Panc1 (cell line): ENCODE data around the gene RDH13. TPM values are rescaled to one million over a fixed set of nuclear protein-coding genes. Genes with fewer than 3 reads are reported as not detected.

Source experiments
- ATAC-seq: fragments of 200-7000 bp; cut with Tn5 transposase; 2 replicates; pipeline ENCODE4 v1.9.1; 2020; ENCODE audit warnings: mild to moderate bottlenecking, moderate library complexity
- BruUV-seq: library from RNA; stranded (reverse); fragments of 400-500 nt; replicated peaks from 2 replicates; lab custom pipeline; 2021; lab: Mats Ljungman, UMichigan
- CTCF ChIA-PET: fragments of 300-600 bp; sonication (Branson Sonifier 250); formaldehyde crosslinking; loops from one replicate; lab custom pipeline; 2022; ENCODE audit warnings: antibody characterized with exemption; lab: Charles Lee
- POLR2A ChIA-PET: fragments of 300-600 bp; sonication (Branson Sonifier 250); formaldehyde crosslinking; loops from one replicate; lab custom pipeline; 2022; ENCODE audit warnings: antibody characterized with exemption; lab: Charles Lee
- DNase-seq: peaks from one replicate; pipeline ENCODE4 v3.0.0-alpha.2; 2010; ENCODE audit warnings: low read depth, low spot score
- H3K27ac ChIP-seq: 2 replicates; pipeline ENCODE4 v1.5.1; 2011; ENCODE audit warnings: mild to moderate bottlenecking, low read length, inconsistent platforms
- H3K27me3 ChIP-seq: fragments of 200-500 bp; sonication (Bioruptor generic); 2 replicates; pipeline ENCODE4 v1.6.0; 2014; ENCODE audit warnings: low read length, inconsistent platforms; ENCODE audit not compliant: control insufficient read depth, insufficient read depth
- H3K36me3 ChIP-seq: fragments of 200-500 bp; sonication (Bioruptor generic); 2 replicates; pipeline ENCODE4 v1.5.1; 2014; ENCODE audit warnings: inconsistent platforms, mild to moderate bottlenecking, low read length, moderate library complexity; ENCODE audit not compliant: control insufficient read depth, insufficient read depth
- H3K4me1 ChIP-seq: 2 replicates; pipeline ENCODE4 v1.5.1; 2011; ENCODE audit warnings: inconsistent platforms, mild to moderate bottlenecking, low read length, moderate library complexity; ENCODE audit not compliant: control insufficient read depth, insufficient read depth
- H3K4me3 ChIP-seq, 2 experiments: 2 replicates each; pipeline ENCODE4 v1.5.1; 2011 to 2012; ENCODE audit warnings: low read depth in 2 of 2, low read length in 2 of 2, mild to moderate bottlenecking in 2 of 2, inconsistent platforms in 1 of 2, moderate library complexity in 1 of 2
- H3K9me3 ChIP-seq: fragments of 200-500 bp; sonication (Bioruptor generic); 2 replicates; pipeline ENCODE4 v1.5.1; 2014; ENCODE audit warnings: low read depth, mild to moderate bottlenecking, inconsistent platforms, low read length, moderate library complexity; ENCODE audit not compliant: control insufficient read depth, insufficient read depth
- POLR2AphosphoS5 ChIP-seq: IDR thresholded peaks from 2 replicates; pipeline ENCODE4 v1.6.1; 2012; ENCODE audit warnings: mild to moderate bottlenecking, low read depth, low read length, moderate library complexity
- SIN3A ChIP-seq: IDR thresholded peaks from 2 replicates; pipeline ENCODE4 v1.6.1; 2012; ENCODE audit warnings: low read depth, mild to moderate bottlenecking, low read length, moderate library complexity, borderline replicate concordance; ENCODE audit not compliant: insufficient read depth
- TCF7L2 ChIP-seq: IDR thresholded peaks from 2 replicates; pipeline ENCODE4 v1.6.1; 2011; ENCODE audit warnings: mild to moderate bottlenecking, low read depth, low read length, inconsistent platforms
- in situ Hi-C: cut with HindIII; loops from 2 replicates; pipeline ENCODE4 v1.10.0; 2016; ENCODE audit warnings: low sequenced_read_pairs, low pct_unique_long_range_greater_than_20kb
- intact Hi-C: fragments of 100-400 bp; cut with micrococcal nuclease; formaldehyde crosslinking; loops from one replicate; pipeline ENCODE4 v1.10.0; 2022; ENCODE audit not compliant: unreplicated experiment
- total RNA-seq: library from RNA; stranded (reverse); gene quantifications from one replicate; pipeline ENCODE4 v1.2.1, GENCODE V29; 2021; ENCODE audit not compliant: unreplicated experiment
- TF ChIP-seq, protein P1 (sequence below), 2 experiments: IDR thresholded peaks; 2 replicates each; pipeline ENCODE4 v1.6.1; 2011 to 2012; ENCODE audit warnings: low read depth in 2 of 2, control low read depth in 1 of 2, low read length in 1 of 2, mild to moderate bottlenecking in 1 of 2, moderate library complexity in 1 of 2; ENCODE audit not compliant: insufficient read depth in 1 of 2
- TF ChIP-seq, protein P2 (sequence below): fragments of 450-650 bp; IDR thresholded peaks from 2 replicates; pipeline ENCODE4 v1.5.1; 2017; ENCODE audit warnings: mild to moderate bottlenecking

RDH13 gene
- total RNA-seq, 1 experiment from 2014 or later = 37.8 TPM

DNA sequence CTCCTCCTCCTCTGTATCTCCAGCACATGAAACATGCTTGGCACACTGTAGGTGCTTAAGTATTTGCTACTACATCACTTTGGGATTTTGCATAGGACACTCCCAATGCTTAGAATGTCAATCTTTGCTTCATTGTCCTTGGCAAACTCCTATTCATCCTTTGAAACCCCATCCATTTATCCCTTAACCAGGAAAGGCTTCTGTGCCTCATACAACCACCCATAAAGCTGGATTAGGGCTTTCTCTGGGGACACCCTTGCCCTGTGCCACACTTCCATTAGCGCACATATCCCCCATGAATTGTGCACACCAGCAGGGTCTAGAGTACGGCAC is 6.9 kb upstream of the RDH13 start:
- TF ChIP-seq, protein P1, sequence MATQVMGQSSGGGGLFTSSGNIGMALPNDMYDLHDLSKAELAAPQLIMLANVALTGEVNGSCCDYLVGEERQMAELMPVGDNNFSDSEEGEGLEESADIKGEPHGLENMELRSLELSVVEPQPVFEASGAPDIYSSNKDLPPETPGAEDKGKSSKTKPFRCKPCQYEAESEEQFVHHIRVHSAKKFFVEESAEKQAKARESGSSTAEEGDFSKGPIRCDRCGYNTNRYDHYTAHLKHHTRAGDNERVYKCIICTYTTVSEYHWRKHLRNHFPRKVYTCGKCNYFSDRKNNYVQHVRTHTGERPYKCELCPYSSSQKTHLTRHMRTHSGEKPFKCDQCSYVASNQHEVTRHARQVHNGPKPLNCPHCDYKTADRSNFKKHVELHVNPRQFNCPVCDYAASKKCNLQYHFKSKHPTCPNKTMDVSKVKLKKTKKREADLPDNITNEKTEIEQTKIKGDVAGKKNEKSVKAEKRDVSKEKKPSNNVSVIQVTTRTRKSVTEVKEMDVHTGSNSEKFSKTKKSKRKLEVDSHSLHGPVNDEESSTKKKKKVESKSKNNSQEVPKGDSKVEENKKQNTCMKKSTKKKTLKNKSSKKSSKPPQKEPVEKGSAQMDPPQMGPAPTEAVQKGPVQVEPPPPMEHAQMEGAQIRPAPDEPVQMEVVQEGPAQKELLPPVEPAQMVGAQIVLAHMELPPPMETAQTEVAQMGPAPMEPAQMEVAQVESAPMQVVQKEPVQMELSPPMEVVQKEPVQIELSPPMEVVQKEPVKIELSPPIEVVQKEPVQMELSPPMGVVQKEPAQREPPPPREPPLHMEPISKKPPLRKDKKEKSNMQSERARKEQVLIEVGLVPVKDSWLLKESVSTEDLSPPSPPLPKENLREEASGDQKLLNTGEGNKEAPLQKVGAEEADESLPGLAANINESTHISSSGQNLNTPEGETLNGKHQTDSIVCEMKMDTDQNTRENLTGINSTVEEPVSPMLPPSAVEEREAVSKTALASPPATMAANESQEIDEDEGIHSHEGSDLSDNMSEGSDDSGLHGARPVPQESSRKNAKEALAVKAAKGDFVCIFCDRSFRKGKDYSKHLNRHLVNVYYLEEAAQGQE (IDR thresholded peaks at IDR 0.05; ENCODE audit: insufficient read depth in 1 of 2, low read depth in 2 of 2, low read length in 1 of 2) = no peak
- TF ChIP-seq POLR2AphosphoS5 (no peak), TCF7L2 (no peak), SIN3A (no peak)
- TF ChIP-seq, protein P2, sequence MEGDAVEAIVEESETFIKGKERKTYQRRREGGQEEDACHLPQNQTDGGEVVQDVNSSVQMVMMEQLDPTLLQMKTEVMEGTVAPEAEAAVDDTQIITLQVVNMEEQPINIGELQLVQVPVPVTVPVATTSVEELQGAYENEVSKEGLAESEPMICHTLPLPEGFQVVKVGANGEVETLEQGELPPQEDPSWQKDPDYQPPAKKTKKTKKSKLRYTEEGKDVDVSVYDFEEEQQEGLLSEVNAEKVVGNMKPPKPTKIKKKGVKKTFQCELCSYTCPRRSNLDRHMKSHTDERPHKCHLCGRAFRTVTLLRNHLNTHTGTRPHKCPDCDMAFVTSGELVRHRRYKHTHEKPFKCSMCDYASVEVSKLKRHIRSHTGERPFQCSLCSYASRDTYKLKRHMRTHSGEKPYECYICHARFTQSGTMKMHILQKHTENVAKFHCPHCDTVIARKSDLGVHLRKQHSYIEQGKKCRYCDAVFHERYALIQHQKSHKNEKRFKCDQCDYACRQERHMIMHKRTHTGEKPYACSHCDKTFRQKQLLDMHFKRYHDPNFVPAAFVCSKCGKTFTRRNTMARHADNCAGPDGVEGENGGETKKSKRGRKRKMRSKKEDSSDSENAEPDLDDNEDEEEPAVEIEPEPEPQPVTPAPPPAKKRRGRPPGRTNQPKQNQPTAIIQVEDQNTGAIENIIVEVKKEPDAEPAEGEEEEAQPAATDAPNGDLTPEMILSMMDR = no peak
- no TSS peak for BruUV-seq
- ATAC-seq (no peak), DNase-seq (no peak)
- peak overlapping the region in 1 of 2 experiments; percentile 84; a peak in 3 of 4 replicates for H3K4me3 ChIP-seq
- ChIA-PET CTCF (interaction anchor here (0.6 kb wide), 1 partner anchor 397 kb away, joined by 7 read pairs; no protein-coding TSS in a partner anchor), POLR2A (interaction anchor here (0.6 kb wide), 1 partner anchor 72 kb away, joined by 7 read pairs; no protein-coding TSS in a partner anchor)
- peak overlapping the region; percentile 32 for H3K27ac ChIP-seq
- H3K36me3 ChIP-seq = no peaks in the 10 kb centered on the region
- H3K4me1 ChIP-seq = peaks cover 27% of the 10 kb centered on the region
- H3K9me3 ChIP-seq = no peaks in the 10 kb centered on the region
- in situ Hi-C loops = no loop called here
- H3K27me3 ChIP-seq = no peaks in the 10 kb centered on the region
- intact Hi-C loops = no loop called here

DNA sequence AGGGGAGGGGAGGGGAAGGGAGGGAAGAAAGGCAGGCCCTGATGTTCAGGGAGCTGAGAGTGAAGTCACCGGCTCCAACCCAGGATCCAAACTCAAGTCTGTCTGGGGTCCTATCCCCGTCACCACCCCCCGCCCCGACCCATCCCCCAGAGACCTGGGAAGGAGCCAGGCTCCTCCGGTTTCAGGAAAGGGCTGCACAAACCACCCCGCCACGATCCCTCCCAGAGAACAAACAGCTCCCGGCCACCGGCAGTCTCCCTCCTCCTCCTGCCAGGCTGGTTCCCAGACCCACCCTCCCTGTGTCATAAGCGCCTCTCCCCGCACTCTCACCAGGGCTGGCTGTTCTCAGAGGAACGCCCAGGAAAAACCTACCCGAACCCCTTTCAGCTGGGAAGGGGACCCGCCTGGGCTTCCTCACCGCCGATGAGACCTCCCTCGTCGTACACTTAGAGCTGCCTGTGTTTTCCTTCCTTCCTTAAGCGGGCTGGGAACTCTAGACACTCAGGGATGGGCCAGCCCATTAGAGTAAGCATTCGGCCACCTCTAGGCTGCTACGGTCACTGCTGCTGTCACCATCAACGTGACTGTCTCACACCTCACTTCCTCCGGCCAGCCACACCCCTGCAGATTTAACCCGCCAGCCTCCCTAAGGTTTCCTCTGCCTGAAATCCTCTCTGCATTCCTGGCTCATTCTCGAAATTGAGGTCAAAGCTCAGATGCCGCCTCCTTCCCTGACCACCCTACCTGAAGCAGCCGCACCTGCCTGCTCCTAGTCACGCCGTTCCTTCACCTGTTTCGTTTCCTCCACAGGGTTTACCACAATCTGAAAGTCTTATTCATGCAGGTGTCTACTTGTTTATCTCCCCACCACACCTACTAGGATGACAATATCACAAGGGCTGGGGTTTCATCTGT is 6.3 kb upstream of the RDH13 start:
- Histone ChIP-seq H3K36me3 (no peaks in the 10 kb centered on the region), H3K9me3 (no peaks in the 10 kb centered on the region), H3K4me1 (peaks cover 27% of the 10 kb centered on the region), H3K4me3 (peak overlapping the region; percentile 28 to 84), H3K27me3 (no peaks in the 10 kb centered on the region), H3K27ac (peak overlapping the region; percentile 32)
- DNase-seq (no peak), ATAC-seq (peak; percentile 86)
- peak; percentile 76; the same call in 1 of the 2 replicates for TF ChIP-seq SIN3A
- TF ChIP-seq POLR2AphosphoS5 = no peak
- POLR2A ChIA-PET = interaction anchor here (0.6 kb wide), 2 partner anchors 72 to 325 kb away, joined by 4 to 7 read pairs; no protein-coding TSS in a partner anchor
- intact Hi-C loops (no loop called here), in situ Hi-C loops (no loop called here)
- no TSS peak for BruUV-seq
- CTCF ChIA-PET = interaction anchor here (0.6 kb wide), 2 partner anchors 396 to 400 kb away, joined by 7 read pairs; no protein-coding TSS in a partner anchor
